AG09309 (cell line): Measurements from ENCODE around the gene KLHL40.

ENCODE experiments used
- DNase-seq: peaks from one replicate; pipeline ENCODE4 v3.0.0-alpha.2; 2010; ENCODE audit warnings: low read depth
- H3K4me3 ChIP-seq: 2 replicates; pipeline ENCODE4 v1.5.1; 2011; ENCODE audit warnings: mild to moderate bottlenecking, low read depth, low read length, moderate library complexity; ENCODE audit not compliant: control insufficient read depth
- TF ChIP-seq, protein P1 (sequence below): IDR thresholded peaks from 2 replicates; pipeline ENCODE4 v1.5.1; 2011; ENCODE audit warnings: mild to moderate bottlenecking, low read depth, low read length, inconsistent platforms; ENCODE audit not compliant: insufficient read depth, control insufficient read depth; ENCODE audit errors: missing control alignments

The KLHL40 gene

DNA sequence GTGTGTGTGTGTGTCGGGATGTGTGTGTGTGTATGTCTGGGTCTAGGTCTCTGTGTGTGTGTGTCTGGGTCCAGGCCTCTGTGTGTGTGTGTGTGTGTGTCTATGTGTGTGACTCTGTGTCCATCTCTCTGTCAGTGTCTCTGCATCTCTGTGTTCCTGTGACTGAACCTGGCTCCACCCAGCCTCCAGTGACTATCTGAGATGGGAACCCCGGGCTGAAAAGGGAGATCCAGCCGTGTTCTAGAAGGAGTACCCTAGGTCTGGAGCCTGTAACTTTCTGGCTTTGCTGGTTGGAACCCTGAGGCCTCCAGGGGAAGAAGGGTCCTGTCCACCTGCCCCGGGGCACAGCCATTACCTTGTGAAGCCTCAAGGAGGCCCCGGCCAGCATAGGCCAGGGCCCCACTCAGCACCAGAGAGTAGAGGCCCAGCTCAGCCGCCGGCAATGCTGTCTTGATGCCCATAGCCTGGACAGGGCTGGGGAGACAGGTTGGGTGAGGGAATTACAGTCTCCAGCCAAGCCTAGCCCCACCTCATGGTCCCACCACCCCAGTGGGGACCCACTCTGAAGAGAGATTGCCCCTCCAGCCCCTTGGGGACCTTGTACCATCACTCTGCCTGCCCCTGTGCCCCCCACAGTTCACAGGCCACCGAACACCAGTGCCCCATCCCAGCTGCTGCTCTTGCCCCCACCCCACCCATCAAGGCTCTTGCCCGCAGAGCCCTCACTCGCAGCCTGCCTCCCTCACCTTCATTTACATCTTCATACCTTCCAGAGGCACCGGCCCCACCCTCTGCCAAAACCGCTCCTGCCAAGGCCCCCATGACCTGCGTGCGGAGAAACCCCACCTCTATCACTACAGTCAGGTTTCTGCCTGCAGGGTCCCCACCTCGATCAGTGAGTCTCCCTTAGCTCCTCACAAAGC, 15.3 kb downstream of the KLHL40 start:
- TF ChIP-seq, protein P1, sequence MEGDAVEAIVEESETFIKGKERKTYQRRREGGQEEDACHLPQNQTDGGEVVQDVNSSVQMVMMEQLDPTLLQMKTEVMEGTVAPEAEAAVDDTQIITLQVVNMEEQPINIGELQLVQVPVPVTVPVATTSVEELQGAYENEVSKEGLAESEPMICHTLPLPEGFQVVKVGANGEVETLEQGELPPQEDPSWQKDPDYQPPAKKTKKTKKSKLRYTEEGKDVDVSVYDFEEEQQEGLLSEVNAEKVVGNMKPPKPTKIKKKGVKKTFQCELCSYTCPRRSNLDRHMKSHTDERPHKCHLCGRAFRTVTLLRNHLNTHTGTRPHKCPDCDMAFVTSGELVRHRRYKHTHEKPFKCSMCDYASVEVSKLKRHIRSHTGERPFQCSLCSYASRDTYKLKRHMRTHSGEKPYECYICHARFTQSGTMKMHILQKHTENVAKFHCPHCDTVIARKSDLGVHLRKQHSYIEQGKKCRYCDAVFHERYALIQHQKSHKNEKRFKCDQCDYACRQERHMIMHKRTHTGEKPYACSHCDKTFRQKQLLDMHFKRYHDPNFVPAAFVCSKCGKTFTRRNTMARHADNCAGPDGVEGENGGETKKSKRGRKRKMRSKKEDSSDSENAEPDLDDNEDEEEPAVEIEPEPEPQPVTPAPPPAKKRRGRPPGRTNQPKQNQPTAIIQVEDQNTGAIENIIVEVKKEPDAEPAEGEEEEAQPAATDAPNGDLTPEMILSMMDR, result no peak
- no peak for DNase-seq
- H3K4me3 ChIP-seq, result no peak overlapping the region

DNA sequence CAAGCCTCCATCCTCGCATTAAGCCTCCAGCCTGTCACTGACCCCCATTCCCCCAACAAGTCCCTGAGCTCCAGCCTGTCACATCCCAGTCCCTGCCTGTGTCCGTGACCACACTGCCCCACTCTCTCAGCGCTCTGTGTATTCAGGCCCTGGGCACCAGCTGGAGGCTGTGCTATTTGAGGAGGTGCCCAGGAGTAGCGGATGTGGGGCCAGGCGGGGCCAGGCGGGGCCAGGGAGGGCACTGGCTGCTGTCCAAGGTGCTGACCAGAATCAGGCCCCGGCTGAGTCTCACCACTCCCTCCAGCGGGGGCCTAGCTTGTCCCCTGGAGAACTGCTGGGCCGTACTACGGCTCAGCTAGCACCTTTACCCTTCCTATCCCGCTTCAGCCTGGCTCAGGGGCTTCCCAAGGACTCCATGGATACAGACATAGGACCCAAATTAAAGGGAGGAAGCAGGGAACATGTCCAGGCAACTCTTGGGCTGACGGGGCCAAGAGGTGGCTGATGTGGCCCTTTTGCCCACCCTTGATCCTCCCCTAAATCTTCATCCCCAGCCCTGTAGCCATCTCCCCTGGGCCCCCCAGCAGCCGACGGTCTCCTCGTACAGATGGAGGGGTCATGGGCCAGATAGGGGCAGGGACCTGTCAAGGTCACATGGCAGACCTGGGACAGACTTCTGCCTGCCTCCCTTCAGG, 16.2 kb downstream of the KLHL40 start:
- DNase-seq, result no peak
- TF ChIP-seq, protein P1, result no peak
- H3K4me3 ChIP-seq, result no peak overlapping the region

DNA sequence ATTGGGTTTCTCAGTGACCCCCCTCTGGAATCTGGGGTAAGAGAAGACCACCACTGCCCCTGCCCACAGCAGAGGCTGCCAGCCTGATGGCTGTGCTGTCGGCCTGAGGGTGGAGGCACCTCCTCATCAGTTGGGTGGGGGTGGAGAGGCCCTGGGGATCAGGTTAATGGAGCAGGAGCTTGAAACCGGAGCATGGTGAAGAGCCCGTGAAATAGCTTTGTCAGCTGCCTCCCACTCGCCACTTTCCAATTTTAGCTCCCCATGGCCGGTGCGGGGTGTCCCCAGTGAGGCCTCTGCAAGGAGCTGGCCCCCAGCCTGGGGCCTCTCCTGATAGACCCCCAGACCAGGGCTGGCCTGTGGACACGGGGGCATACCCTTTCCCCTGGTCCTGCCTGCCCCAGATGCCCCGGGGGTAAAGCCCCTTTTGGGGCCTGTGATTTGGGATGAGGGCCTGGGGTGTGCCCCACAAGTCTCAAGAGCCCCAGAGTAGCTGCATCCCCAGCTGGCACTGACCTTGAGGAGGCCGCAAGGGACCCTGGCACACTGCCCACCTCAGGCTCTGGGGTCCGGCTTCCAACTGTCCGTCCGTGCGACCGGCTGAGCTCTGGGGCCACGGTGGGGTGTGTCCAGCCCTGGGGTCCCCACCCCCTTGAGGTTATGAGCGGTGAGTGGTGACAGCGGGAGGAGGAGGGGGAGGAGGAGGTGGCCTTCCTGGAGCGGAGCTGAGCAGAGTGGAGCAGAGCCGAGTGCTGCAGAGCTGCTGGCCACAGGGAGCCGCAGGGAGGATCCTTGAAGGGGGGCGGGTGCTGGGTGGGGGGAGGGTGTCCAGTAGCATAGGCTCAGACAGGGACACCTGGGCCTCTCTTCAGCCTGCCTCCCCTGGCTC, 17.0 kb downstream of the KLHL40 start, which contains the start of gene HHATL:
HHATL (minus strand) TSS at position 733 of the 886 bp plus-strand sequence. CDS start 1,972 bp downstream, outside the sequence.
- no peak within 1 kb of the TSS for H3K4me3 ChIP-seq
- TF ChIP-seq, protein P1, result no peak
- no peak for DNase-seq

DNA sequence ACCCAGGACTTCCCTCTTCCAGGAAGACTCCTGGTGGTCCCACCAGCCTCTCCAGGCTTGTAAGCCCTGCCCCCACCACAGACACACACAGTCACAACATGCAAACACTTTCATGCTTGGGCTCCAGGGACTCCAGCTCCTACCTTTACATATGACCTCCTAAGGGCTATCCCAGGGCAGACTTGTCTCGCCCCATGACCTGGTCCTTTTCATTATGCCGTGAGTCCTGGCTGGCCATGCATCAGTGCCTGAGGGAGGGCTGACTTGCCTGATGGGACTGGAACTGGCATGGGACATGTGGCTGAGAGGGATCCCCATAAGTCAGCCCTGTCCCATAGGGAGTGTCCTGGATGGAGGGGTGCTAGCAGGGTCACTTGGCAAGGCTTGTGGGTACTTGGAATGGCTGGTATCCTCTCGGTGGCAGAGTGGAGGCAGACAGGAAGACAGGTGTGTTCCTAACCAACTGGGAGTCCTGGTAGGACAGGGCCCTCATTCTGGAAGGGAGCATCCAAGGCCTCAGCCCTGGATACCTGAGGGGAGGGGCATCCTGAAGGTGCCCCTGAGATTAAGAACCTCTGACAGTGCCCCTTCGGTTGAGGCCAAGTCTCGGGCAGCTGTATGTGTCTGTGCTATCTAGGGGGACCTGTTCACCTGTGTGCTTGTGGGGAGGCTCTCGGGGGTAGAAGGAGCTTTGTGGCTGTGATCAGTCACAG, 17.8 kb downstream of the KLHL40 start:
- DNase-seq, result no peak
- TF ChIP-seq, protein P1, result no peak
- H3K4me3 ChIP-seq, result no peak overlapping the region

DNA sequence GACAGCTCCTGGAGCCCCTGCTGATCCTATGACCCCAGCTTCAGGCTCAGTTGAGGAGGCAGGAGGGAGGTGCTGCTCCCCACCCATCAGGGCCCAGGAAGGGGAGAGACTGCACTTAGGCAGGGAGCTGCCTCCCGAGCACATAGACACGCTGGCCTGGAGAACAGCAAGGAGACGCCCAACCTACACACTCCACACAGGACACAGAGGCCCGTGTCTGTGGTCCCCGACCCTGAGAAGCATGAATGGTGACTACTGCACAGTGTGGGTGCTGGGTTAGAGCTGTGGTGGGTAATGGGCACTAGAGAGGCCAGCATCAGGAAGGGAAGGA, 18.3 kb downstream of the KLHL40 start:
- no peak overlapping the region for H3K4me3 ChIP-seq
- TF ChIP-seq, protein P1, result no peak
- no peak for DNase-seq

DNA sequence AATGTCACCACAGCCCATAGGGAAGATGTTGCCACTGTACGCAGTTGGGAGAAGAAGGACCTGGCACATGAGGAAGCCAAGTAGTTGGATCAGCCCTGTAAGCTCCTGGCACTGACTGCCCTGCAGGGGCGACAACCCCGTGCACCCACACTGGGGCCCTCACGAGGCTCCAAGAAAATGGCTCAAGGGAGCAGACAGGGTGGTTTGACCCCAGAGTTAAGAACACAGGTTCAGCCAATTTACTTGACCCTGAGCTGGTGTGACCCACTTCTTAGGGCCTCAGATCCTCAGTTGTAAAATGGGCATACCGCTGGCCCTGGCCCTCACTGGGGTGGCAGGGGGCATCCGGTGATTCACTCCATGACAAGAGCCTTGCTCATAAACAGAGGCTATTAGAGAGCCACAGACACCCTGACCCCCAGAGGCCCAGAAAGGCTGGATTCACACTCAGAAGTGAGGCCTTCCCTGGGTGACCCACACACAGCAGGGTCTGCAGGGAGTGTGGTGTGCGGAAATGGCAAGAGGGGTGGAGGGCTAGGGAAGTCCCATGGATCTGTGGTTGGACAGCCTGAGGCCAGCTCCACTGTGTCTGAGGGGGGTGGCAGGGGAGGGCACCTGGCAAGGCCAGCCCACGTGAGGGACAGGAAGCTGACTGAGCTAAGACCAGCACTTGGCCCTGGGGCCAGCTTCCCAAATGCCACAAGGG, 19.0 kb downstream of the KLHL40 start:
- TF ChIP-seq, protein P1, result no peak
- H3K4me3 ChIP-seq, result no peak overlapping the region
- no peak for DNase-seq
